ENCODE results near the gene GPR84. TPM values are rescaled to one million over a fixed set of nuclear protein-coding genes. Genes with fewer than 3 reads are reported as not detected.

Gene GPR84
- total and polyA plus RNA-seq, 2 of the 8 experiments (the other 6 are each of a cell fraction or from before 2014, with no cell fraction given): 0.09 TPM; not detected in 1

DNA sequence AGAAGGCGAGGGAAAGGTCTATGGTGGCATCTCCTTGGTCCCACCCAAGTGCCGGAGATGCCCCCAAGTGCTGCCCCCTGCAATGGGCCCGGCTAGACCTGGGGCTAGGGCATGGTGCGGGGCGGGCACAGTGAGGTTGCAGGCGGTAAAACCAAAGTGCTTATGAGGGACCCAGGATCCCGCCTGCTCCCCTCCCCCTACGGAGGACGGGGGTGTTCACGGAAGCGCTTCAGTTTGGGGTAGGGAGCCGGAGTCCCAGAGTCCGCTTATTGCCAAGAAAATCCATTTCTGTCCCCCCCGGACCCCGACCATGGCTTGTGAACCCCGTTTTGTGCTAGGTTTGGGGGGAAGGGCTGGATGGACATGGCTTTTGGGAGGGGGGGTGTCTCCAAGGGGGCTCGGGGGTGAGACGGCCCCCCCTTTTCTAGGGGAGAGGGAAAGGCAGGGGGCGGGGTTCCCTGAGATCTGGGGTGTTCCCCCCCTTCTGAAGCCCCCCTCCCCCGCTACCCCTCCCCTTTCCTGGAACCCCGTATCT is 5.4 kb upstream of the GPR84 start:
- ChIA-PET POLR2A (ENCODE audit: partially characterized antibody) (interaction anchor here (1.0 to 1.4 kb wide), 5 partner anchors 8 to 89 kb away, joined by 3 to 18 read pairs (median 6); partner anchors contain the start of genes CBX5 and HNRNPA1), CTCF (ENCODE audit: partially characterized antibody) (interaction anchor here (0.9 to 3.7 kb wide), 26 partner anchors 8 to 345 kb away, joined by 3 to 79 read pairs (median 8); partner anchors contain the start of genes CBX5 and HNRNPA1)
- peak overlapping the region; percentile 64 to 74 for H3K4me2 ChIP-seq (ENCODE audit: insufficient read depth in 1 of 2, low read depth in 2 of 2, low read length in 2 of 2)

More for the DNA sequence above, 5.4 kb upstream of the GPR84 start:
- Histone ChIP-seq H3K9me3 (ENCODE audit: insufficient read depth in 2 of 2, low read depth in 1 of 2, low read length in 1 of 2) (no peaks in the 10 kb centered on the region), H3K4me3 (ENCODE audit: extremely low read depth in 1 of 4, insufficient read depth in 2 of 4, low read depth in 3 of 4, low read length in 4 of 4) (peak overlapping the region; percentile 4 to 64 (median 15); a peak in 3 of 8 replicates), H3K9ac (replicated peaks in 1 of 4; ENCODE audit: extremely low read depth in 1 of 4, low read depth in 3 of 4, low read length in 3 of 4) (no peak overlapping the region), H3K14ac (ENCODE audit: insufficient read length) (no peak overlapping the region), H4K5ac (ENCODE audit: insufficient read length, low read depth, low read length) (no peak overlapping the region), H3K79me1 (ENCODE audit: low read depth, low read length) (no peaks in the 10 kb centered on the region), H3K27ac (ENCODE audit: low read depth, low read length) (no peak overlapping the region), H4K20me1 (replicated peaks in 1 of 2; ENCODE audit: control insufficient read depth in 1 of 2, insufficient read depth in 2 of 2, low read length in 2 of 2) (peaks cover 0 to 4% of the 10 kb centered on the region in 2 experiments), H3K27me3 (replicated peaks in 1 of 4; ENCODE audit: control insufficient read depth in 3 of 4, extremely low read depth in 1 of 4, insufficient read depth in 3 of 4, low read length in 3 of 4) (peaks cover 0 to 16% (median 12%) of the 10 kb centered on the region in 4 experiments; a peak in 6 of 7 replicates), H4K8ac (ENCODE audit: extremely low read depth, insufficient read depth, low read length) (no peak overlapping the region), H3K4me1 (replicated peaks in 1 of 4; ENCODE audit: control insufficient read depth in 3 of 4, insufficient read depth in 4 of 4, low read length in 3 of 4) (peaks cover 0 to 11% (median 6%) of the 10 kb centered on the region in 4 experiments; a peak in 5 of 7 replicates), H2AK5ac (ENCODE audit: low read depth, low read length) (no peak overlapping the region), H3K23ac (ENCODE audit: insufficient read length) (no peak overlapping the region), H2BK15ac (ENCODE audit: low read length) (no peak overlapping the region), H3K18ac (ENCODE audit: extremely low read depth, low read length) (no peak overlapping the region), H2BK20ac (ENCODE audit: low read length) (no peak overlapping the region), H3K56ac (replicated peaks; ENCODE audit: insufficient read length, low read depth, low read length) (no peak overlapping the region), H2AFZ (ENCODE audit: low read length) (no peak overlapping the region), H2BK120ac (replicated peaks; ENCODE audit: low read depth, low read length) (no peak overlapping the region), H3K79me2 (ENCODE audit: control insufficient read depth in 1 of 2, insufficient read depth in 2 of 2, low read length in 2 of 2) (no peaks in the 10 kb centered on the region), H3K23me2 (ENCODE audit: low read depth, low read length) (peaks cover 8% of the 10 kb centered on the region), H2BK5ac (ENCODE audit: low read depth, low read length) (no peak overlapping the region), H3K36me3 (ENCODE audit: control insufficient read depth in 2 of 4, insufficient read depth in 4 of 4, low read length in 3 of 4) (peaks cover 0 to 3% (median 2%) of the 10 kb centered on the region in 4 experiments; a peak in 3 of 8 replicates), H2BK12ac (ENCODE audit: low read depth, low read length) (no peak overlapping the region), H3K4ac (replicated peaks; ENCODE audit: insufficient read length, low read depth, low read length) (no peak overlapping the region), H4K91ac (replicated peaks; ENCODE audit: insufficient read length, low read length) (no peak overlapping the region)
- no peak for TF ChIP-seq TAF1 (IDR thresholded peaks at IDR 0.05; ENCODE audit: low read depth, low read length)
- no peak for TF ChIP-seq RFX5 (IDR thresholded peaks at IDR 0.05; ENCODE audit: borderline replicate concordance, low read depth, low read length)
- no peak for TF ChIP-seq CBX5 (IDR thresholded peaks at IDR 0.05; ENCODE audit: low read depth, low read length)
- TF ChIP-seq, protein P1, sequence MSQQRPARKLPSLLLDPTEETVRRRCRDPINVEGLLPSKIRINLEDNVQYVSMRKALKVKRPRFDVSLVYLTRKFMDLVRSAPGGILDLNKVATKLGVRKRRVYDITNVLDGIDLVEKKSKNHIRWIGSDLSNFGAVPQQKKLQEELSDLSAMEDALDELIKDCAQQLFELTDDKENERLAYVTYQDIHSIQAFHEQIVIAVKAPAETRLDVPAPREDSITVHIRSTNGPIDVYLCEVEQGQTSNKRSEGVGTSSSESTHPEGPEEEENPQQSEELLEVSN (IDR thresholded peaks at IDR 0.05): no peak
- TF ChIP-seq TBP (IDR thresholded peaks at IDR 0.05; ENCODE audit: low read depth, low read length): no peak
- TF ChIP-seq GTF2F1 (IDR thresholded peaks at IDR 0.05; ENCODE audit: borderline replicate concordance, low read depth, low read length): no peak
- no peak for TF ChIP-seq SP1 (IDR thresholded peaks at IDR 0.05; ENCODE audit: low read depth, low read length)
- TF ChIP-seq CHD2 (IDR thresholded peaks at IDR 0.05; ENCODE audit: low read length): no peak
- no peak for TF ChIP-seq KDM1A (IDR thresholded peaks at IDR 0.05; ENCODE audit: borderline replicate concordance, low read length)
- DNase-seq (ENCODE audit: low read depth in 1 of 2, low spot score in 2 of 2) (no peak), FAIRE-seq (no peak)
- 21% methylated on average over 13 of the region's 21 CpGs; no CpG with 5 or more reads in 1 of the 2 experiments for WGBS, 2 experiments (ENCODE audit: extremely low coverage in 1 of 2, insufficient coverage in 1 of 2, insufficient read length in 1 of 2, insufficient replicate concordance in 2 of 2, low coverage in 1 of 2, low lambda C conversion rate in 2 of 2, missing lambda C conversion rate in 1 of 2)

Data from H1 (cell line).